ENCODE data around the gene PEAR1.
"Not testable (repeated sequence)": the region's sequence is repeated elsewhere in the genome, so short reads cannot be mapped to it uniquely, and the experiment has no call there.

Gene PEAR1

DNA sequence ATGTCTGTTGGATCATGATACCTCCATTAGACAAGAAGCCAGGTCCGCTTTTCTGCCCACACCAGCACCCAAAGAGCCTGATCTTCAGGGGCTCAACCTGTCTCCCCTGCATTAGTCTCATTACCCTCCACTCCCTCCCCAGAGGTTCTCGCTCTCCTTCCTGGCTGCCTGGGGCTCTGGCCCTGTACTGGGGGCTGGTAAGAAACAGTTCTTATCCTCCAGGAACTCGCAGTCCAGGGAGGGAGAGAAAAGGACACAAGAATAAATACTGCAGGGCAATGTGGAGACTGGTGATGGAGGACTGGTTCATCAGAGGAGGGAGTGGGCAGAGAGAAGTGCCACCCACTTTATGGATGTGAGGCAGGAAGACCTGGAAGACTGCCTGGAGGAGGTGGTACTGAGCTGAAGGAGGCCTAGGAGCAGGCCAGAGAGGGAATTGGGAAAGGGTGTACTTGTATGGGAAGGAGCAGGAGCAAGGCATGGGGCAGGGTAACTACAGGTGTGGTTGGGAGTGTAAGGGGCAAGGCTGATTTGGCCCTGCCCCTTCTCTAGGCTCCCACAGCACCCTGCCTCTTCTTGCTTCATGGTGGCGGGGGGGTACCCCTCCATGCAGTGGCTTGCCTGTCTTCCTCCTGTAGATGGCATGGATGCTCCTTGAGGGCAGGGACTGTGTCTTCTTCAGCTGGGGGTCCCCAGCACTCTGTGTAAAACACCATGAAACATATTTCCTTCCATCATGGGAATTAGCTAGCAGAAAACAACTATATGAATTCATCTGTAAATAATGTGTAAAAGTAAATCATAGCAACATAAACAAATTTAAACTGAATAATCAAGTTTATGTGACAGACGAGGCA, 31.9 kb downstream of the PEAR1 start:
- Histone ChIP-seq H4K12ac (ENCODE audit: low read depth, low read length) (no peak overlapping the region), H2BK5ac (ENCODE audit: low read depth, low read length, poor library complexity) (no peak overlapping the region), H3K9ac (ENCODE audit: low read length) (no peak overlapping the region), H3K18ac (ENCODE audit: low read length) (no peak overlapping the region), H2BK12ac (ENCODE audit: low read length) (no peak overlapping the region), H2AK5ac (ENCODE audit: low read length) (no peak overlapping the region), H3K27me3 (ENCODE audit: insufficient read depth, low read length) (peaks cover 68% of the 10 kb centered on the region), H2BK120ac (ENCODE audit: insufficient read depth, low read length, poor library complexity) (no peak overlapping the region), H3K36me3 (ENCODE audit: control insufficient read depth in 1 of 2, insufficient read depth in 2 of 2, low read length in 2 of 2) (no peaks in the 10 kb centered on the region), H3K79me2 (ENCODE audit: control insufficient read depth, insufficient read depth, low read length, poor library complexity) (no peaks in the 10 kb centered on the region), H3K79me1 (ENCODE audit: low read length) (no peaks in the 10 kb centered on the region), H3K4me2 (ENCODE audit: low read length) (no peak overlapping the region), H3K9me3 (ENCODE audit: insufficient read depth, low read depth, low read length) (peaks cover 4% of the 10 kb centered on the region), H3K4me3 (ENCODE audit: low read depth, low read length) (peak overlapping the region; percentile 8), H3K4me1 (ENCODE audit: control insufficient read depth in 1 of 2, insufficient read depth in 2 of 2, low read length in 2 of 2) (peaks cover 11% of the 10 kb centered on the region in 2 experiments), H3K14ac (ENCODE audit: low read length) (no peak overlapping the region), H3K27ac (ENCODE audit: low read depth, low read length) (no peak overlapping the region), H3K4ac (ENCODE audit: low read depth, low read length) (no peak overlapping the region), H2AFZ (ENCODE audit: insufficient read depth, low read length, poor library complexity) (no peak overlapping the region), H3K23ac (ENCODE audit: low read length) (no peak overlapping the region), H4K91ac (ENCODE audit: low read depth, low read length) (no peak overlapping the region), H4K8ac (ENCODE audit: low read depth, low read length) (no peak overlapping the region)
- no CpG with 5 or more reads among the region's 5 CpGs for WGBS (ENCODE audit: extremely low coverage, insufficient coverage, insufficient read length)
- no peak for DNase-seq

DNA sequence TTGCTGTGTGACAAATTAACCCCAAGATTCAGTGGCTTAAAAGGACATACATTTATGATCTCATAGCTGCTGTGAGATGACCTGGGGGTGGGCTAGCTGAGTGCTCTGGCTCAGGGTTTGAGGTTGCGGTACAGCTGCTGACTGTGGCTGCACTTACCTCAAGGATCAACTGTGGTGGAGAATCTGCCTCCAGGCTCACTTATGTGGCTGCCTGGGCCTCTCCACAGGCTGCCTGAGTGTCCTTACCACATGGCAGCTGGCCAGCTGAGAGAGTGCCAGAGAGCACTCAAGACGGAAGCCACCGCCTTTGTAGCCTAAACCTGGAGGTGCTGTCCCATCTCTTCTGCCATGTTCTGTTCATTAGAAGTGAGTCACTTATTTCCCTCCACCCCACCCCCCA, 32.7 kb downstream of the PEAR1 start:
- Histone ChIP-seq H3K4ac (ENCODE audit: low read depth, low read length) (no peak overlapping the region), H3K79me2 (ENCODE audit: control insufficient read depth, insufficient read depth, low read length, poor library complexity) (no peaks in the 10 kb centered on the region), H3K36me3 (ENCODE audit: control insufficient read depth in 1 of 2, insufficient read depth in 2 of 2, low read length in 2 of 2) (no peaks in the 10 kb centered on the region), H3K79me1 (ENCODE audit: low read length) (no peaks in the 10 kb centered on the region), H3K18ac (ENCODE audit: low read length) (no peak overlapping the region), H2AFZ (ENCODE audit: insufficient read depth, low read length, poor library complexity) (no peak overlapping the region), H3K27me3 (ENCODE audit: insufficient read depth, low read length) (peaks cover 61% of the 10 kb centered on the region), H4K91ac (ENCODE audit: low read depth, low read length) (no peak overlapping the region), H4K12ac (ENCODE audit: low read depth, low read length) (no peak overlapping the region), H2AK5ac (ENCODE audit: low read length) (no peak overlapping the region), H2BK5ac (ENCODE audit: low read depth, low read length, poor library complexity) (no peak overlapping the region), H2BK120ac (ENCODE audit: insufficient read depth, low read length, poor library complexity) (no peak overlapping the region), H3K9ac (ENCODE audit: low read length) (no peak overlapping the region), H3K4me3 (ENCODE audit: low read depth, low read length) (no peak overlapping the region), H3K4me1 (ENCODE audit: control insufficient read depth in 1 of 2, insufficient read depth in 2 of 2, low read length in 2 of 2) (peaks cover 7 to 8% of the 10 kb centered on the region in 2 experiments), H3K27ac (ENCODE audit: low read depth, low read length) (no peak overlapping the region), H3K14ac (ENCODE audit: low read length) (no peak overlapping the region), H3K4me2 (ENCODE audit: low read length) (no peak overlapping the region), H3K9me3 (ENCODE audit: insufficient read depth, low read depth, low read length) (peaks cover 4% of the 10 kb centered on the region), H4K8ac (ENCODE audit: low read depth, low read length) (no peak overlapping the region), H2BK12ac (ENCODE audit: low read length) (no peak overlapping the region), H3K23ac (ENCODE audit: low read length) (no peak overlapping the region)
- no peak for DNase-seq
- no CpG with 5 or more reads among the region's 3 CpGs for WGBS (ENCODE audit: extremely low coverage, insufficient coverage, insufficient read length)

DNA sequence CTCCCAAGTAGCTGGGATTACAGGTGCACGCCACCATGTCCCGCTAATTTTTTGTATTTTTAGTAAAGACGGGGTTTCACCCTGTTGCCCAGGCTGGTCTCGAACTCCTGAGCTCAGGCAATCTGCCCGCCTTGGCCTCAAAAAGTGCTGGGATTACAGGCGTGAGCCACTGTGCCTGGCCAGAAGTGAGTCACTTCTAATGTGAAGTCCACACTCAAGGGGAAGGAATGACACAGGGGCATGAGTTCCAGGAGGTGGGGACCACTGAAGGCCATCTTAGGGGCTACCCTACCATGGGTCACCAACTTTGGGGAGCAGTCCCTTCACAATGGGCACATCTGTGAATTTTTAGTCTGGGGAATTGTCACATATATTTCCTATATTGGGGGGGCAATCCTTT, 33.2 kb downstream of the PEAR1 start:
- H3K4me3 ChIP-seq (ENCODE audit: low read depth, low read length); H4K8ac ChIP-seq (ENCODE audit: low read depth, low read length); H3K79me1 ChIP-seq (ENCODE audit: low read length); H3K4me2 ChIP-seq (ENCODE audit: low read length); H2BK12ac ChIP-seq (ENCODE audit: low read length); H3K18ac ChIP-seq (ENCODE audit: low read length); H3K79me2 ChIP-seq (ENCODE audit: control insufficient read depth, insufficient read depth, low read length, poor library complexity); H2AK5ac ChIP-seq (ENCODE audit: low read length); H2AFZ ChIP-seq (ENCODE audit: insufficient read depth, low read length, poor library complexity); DNase-seq; H4K91ac ChIP-seq (ENCODE audit: low read depth, low read length); H2BK5ac ChIP-seq (ENCODE audit: low read depth, low read length, poor library complexity); H3K9ac ChIP-seq (ENCODE audit: low read length); H3K23ac ChIP-seq (ENCODE audit: low read length); H4K12ac ChIP-seq (ENCODE audit: low read depth, low read length); H3K27ac ChIP-seq (ENCODE audit: low read depth, low read length); H3K14ac ChIP-seq (ENCODE audit: low read length); H3K4me1 ChIP-seq (ENCODE audit: control insufficient read depth in 1 of 2, insufficient read depth in 2 of 2, low read length in 2 of 2); H2BK120ac ChIP-seq (ENCODE audit: insufficient read depth, low read length, poor library complexity); H3K4ac ChIP-seq (ENCODE audit: low read depth, low read length); H3K9me3 ChIP-seq (ENCODE audit: insufficient read depth, low read depth, low read length); H3K36me3 ChIP-seq (ENCODE audit: control insufficient read depth in 1 of 2, insufficient read depth in 2 of 2, low read length in 2 of 2): not testable (repeated sequence)
- H3K27me3 ChIP-seq (ENCODE audit: insufficient read depth, low read length): peaks cover 56% of the 10 kb centered on the region
- WGBS (ENCODE audit: extremely low coverage, insufficient coverage, insufficient read length): no CpG with 5 or more reads among the region's 6 CpGs

DNA sequence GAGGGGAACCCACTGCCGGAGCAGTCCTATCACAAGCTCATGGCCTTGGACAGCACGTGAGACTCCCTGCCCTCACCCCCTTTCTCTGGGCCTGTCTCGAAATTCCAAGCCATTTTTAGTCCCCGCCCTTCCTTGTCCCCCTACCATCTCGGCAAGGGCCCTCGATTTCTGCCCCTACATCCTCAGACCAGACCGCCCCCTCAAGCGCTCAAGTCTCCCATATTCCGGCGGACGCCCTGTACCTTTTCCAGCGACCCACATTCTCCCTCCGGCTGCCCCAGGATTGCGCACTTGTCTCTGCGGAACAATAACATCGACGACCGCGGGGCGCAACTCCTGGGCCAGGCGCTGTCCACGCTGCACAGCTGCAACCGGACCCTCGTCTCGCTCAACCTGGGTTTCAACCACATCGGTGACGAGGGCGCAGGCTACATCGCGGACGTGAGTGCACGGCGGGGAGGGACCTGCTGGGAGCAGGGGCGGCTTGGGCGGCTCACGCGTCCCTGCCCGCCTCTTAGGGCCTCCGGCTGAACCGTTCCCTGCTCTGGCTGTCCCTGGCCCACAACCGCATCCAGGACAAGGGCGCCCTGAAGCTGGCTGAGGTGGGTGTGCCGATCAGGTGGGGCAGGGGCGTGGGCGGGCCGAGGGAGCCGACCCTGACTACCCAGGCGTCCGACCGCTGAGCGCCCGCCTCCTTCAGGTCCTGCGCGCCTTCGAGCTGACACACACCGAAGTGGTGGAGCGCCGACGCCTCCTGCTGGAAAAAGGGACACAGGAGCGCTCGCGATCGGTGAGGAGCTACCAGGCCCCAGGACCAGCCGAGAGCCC, 33.9 kb downstream of the PEAR1 start:
- H3K4me1 ChIP-seq (ENCODE audit: control insufficient read depth in 1 of 2, insufficient read depth in 2 of 2, low read length in 2 of 2): peaks cover 7 to 8% of the 10 kb centered on the region in 2 experiments
- H3K27me3 ChIP-seq (ENCODE audit: insufficient read depth, low read length): peaks cover 49% of the 10 kb centered on the region
- WGBS (ENCODE audit: extremely low coverage, insufficient coverage, insufficient read length): no CpG with 5 or more reads among the region's 64 CpGs
- H3K36me3 ChIP-seq (ENCODE audit: control insufficient read depth in 1 of 2, insufficient read depth in 2 of 2, low read length in 2 of 2): no peaks in the 10 kb centered on the region
- no peak overlapping the region for H2BK12ac ChIP-seq (ENCODE audit: low read length)
- no peak overlapping the region for H3K4ac ChIP-seq (ENCODE audit: low read depth, low read length)
- H3K14ac ChIP-seq (ENCODE audit: low read length): no peak overlapping the region
- no peaks in the 10 kb centered on the region for H3K79me1 ChIP-seq (ENCODE audit: low read length)
- peak; percentile 64 to 82 for DNase-seq
- H4K8ac ChIP-seq (ENCODE audit: low read depth, low read length): no peak overlapping the region
- no peaks in the 10 kb centered on the region for H3K79me2 ChIP-seq (ENCODE audit: control insufficient read depth, insufficient read depth, low read length, poor library complexity)
- no peak overlapping the region for H3K23ac ChIP-seq (ENCODE audit: low read length)
- H3K4me2 ChIP-seq (ENCODE audit: low read length): peak overlapping the region; percentile 90
- no peak overlapping the region for H3K27ac ChIP-seq (ENCODE audit: low read depth, low read length)
- H2BK120ac ChIP-seq (ENCODE audit: insufficient read depth, low read length, poor library complexity): no peak overlapping the region
- no peak overlapping the region for H2AK5ac ChIP-seq (ENCODE audit: low read length)
- no peak overlapping the region for H3K9ac ChIP-seq (ENCODE audit: low read length)
- peak overlapping the region; percentile 33 for H3K4me3 ChIP-seq (ENCODE audit: low read depth, low read length)
- peaks cover 2% of the 10 kb centered on the region for H3K9me3 ChIP-seq (ENCODE audit: insufficient read depth, low read depth, low read length)
- H2AFZ ChIP-seq (ENCODE audit: insufficient read depth, low read length, poor library complexity): no peak overlapping the region
- H4K91ac ChIP-seq (ENCODE audit: low read depth, low read length): no peak overlapping the region
- no peak overlapping the region for H4K12ac ChIP-seq (ENCODE audit: low read depth, low read length)
- H3K18ac ChIP-seq (ENCODE audit: low read length): no peak overlapping the region
- no peak overlapping the region for H2BK5ac ChIP-seq (ENCODE audit: low read depth, low read length, poor library complexity)

Data from trophoblast cell (in vitro differentiated cells and primary cell).